WTC11 (cell line): Measurements from ENCODE around the gene SLC39A7.

Experiments
- CREB1 ChIP-seq: sonication (generic); formaldehyde crosslinking; IDR thresholded peaks from 2 replicates; pipeline ENCODE4 v1.8.0; 2023; ENCODE audit warnings: mild to moderate bottlenecking, missing genetic modification reagents
- ELF4 ChIP-seq: sonication (generic); formaldehyde crosslinking; IDR thresholded peaks from 2 replicates; pipeline ENCODE4 v1.8.1; 2022; ENCODE audit warnings: low read depth, mild to moderate bottlenecking, moderate library complexity, missing genetic modification reagents
- JUN ChIP-seq: sonication (generic); formaldehyde crosslinking; IDR thresholded peaks from 2 replicates; pipeline ENCODE4 v1.8.0; 2023; ENCODE audit warnings: mild to moderate bottlenecking, missing genetic modification reagents
- KAT7 ChIP-seq: sonication (generic); formaldehyde crosslinking; IDR thresholded peaks from 2 replicates; pipeline ENCODE4 v1.8.1; 2023; ENCODE audit warnings: missing genetic modification reagents, mild to moderate bottlenecking, borderline replicate concordance
- ZNF423 ChIP-seq: fragments of 250-450 bp; sonication (Bioruptor Pico); IDR thresholded peaks from 2 replicates; pipeline ENCODE4 v2.1.2; 2022; ENCODE audit warnings: mild to moderate bottlenecking, moderate library complexity
- TF ChIP-seq, protein P1 (sequence below): sonication (generic); formaldehyde crosslinking; IDR thresholded peaks from 2 replicates; pipeline ENCODE4 v1.8.1; 2022; ENCODE audit warnings: mild to moderate bottlenecking, moderate library complexity, missing genetic modification reagents
- TF ChIP-seq, protein P2 (sequence below): sonication (generic); formaldehyde crosslinking; IDR thresholded peaks from 2 replicates; pipeline ENCODE4 v1.8.1; 2023; ENCODE audit warnings: mild to moderate bottlenecking, missing genetic modification reagents
- TF ChIP-seq, protein P3 (sequence below): sonication (generic); formaldehyde crosslinking; IDR thresholded peaks from 2 replicates; pipeline ENCODE4 v1.8.0; 2022; ENCODE audit warnings: mild to moderate bottlenecking, missing genetic modification reagents
- TF ChIP-seq, protein P4 (sequence below): fragments of 200-600 bp; IDR thresholded peaks from 2 replicates; pipeline ENCODE4 v1.8.0; 2022; ENCODE audit warnings: antibody characterized with exemption
- TF ChIP-seq, protein P5 (sequence below): sonication (generic); formaldehyde crosslinking; IDR thresholded peaks from 2 replicates; pipeline ENCODE4 v1.8.1; 2023; ENCODE audit warnings: mild to moderate bottlenecking, missing genetic modification reagents
- TF ChIP-seq, protein P6 (sequence below): sonication (generic); formaldehyde crosslinking; IDR thresholded peaks from 2 replicates; pipeline ENCODE4 v1.8.0; 2022; ENCODE audit warnings: mild to moderate bottlenecking, missing genetic modification reagents
- TF ChIP-seq, protein P7 (sequence below): sonication (generic); formaldehyde crosslinking; IDR thresholded peaks from 2 replicates; pipeline ENCODE4 v1.8.1; 2023; ENCODE audit warnings: mild to moderate bottlenecking, missing genetic modification reagents, moderate library complexity
- TF ChIP-seq, protein P8 (sequence below): sonication (generic); formaldehyde crosslinking; IDR thresholded peaks from 2 replicates; pipeline ENCODE4 v1.8.0; 2023; ENCODE audit warnings: missing genetic modification reagents, mild to moderate bottlenecking, borderline replicate concordance
- TF ChIP-seq, protein P9 (sequence below): sonication (generic); formaldehyde crosslinking; IDR thresholded peaks from 2 replicates; pipeline ENCODE4 v1.8.1; 2022; ENCODE audit warnings: missing genetic modification reagents, borderline replicate concordance

DNA sequence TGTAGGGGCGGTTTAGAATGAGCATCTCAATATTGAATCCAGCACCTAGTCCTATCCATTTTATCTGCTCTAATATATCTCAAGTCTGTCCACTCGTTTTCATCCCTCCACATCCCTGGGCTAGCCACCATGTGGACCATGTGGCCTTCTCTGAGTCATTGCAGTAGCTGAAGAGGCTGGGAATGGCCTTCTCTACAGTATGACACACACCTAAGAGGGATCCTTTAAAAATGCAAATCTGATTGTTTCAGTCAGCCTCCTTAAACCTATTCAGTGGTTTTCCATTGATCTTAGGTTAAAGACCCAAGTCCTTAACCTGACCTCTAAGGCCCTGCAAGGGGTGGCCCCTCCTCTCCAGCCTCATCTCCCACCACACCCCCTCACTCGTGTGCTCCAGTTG, 17.0 kb downstream of the SLC39A7 start:
- no peak for TF ChIP-seq ZNF423 (CRISPR knock-in tag)
- TF ChIP-seq, protein P1, sequence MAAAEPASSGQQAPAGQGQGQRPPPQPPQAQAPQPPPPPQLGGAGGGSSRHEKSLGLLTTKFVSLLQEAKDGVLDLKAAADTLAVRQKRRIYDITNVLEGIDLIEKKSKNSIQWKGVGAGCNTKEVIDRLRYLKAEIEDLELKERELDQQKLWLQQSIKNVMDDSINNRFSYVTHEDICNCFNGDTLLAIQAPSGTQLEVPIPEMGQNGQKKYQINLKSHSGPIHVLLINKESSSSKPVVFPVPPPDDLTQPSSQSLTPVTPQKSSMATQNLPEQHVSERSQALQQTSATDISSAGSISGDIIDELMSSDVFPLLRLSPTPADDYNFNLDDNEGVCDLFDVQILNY (CRISPR knock-in tag) = no peak
- TF ChIP-seq, protein P2, sequence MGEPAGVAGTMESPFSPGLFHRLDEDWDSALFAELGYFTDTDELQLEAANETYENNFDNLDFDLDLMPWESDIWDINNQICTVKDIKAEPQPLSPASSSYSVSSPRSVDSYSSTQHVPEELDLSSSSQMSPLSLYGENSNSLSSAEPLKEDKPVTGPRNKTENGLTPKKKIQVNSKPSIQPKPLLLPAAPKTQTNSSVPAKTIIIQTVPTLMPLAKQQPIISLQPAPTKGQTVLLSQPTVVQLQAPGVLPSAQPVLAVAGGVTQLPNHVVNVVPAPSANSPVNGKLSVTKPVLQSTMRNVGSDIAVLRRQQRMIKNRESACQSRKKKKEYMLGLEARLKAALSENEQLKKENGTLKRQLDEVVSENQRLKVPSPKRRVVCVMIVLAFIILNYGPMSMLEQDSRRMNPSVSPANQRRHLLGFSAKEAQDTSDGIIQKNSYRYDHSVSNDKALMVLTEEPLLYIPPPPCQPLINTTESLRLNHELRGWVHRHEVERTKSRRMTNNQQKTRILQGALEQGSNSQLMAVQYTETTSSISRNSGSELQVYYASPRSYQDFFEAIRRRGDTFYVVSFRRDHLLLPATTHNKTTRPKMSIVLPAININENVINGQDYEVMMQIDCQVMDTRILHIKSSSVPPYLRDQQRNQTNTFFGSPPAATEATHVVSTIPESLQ (CRISPR knock-in tag) = no peak
- TF ChIP-seq, protein P3, sequence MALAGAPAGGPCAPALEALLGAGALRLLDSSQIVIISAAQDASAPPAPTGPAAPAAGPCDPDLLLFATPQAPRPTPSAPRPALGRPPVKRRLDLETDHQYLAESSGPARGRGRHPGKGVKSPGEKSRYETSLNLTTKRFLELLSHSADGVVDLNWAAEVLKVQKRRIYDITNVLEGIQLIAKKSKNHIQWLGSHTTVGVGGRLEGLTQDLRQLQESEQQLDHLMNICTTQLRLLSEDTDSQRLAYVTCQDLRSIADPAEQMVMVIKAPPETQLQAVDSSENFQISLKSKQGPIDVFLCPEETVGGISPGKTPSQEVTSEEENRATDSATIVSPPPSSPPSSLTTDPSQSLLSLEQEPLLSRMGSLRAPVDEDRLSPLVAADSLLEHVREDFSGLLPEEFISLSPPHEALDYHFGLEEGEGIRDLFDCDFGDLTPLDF = no peak
- TF ChIP-seq, protein P4, sequence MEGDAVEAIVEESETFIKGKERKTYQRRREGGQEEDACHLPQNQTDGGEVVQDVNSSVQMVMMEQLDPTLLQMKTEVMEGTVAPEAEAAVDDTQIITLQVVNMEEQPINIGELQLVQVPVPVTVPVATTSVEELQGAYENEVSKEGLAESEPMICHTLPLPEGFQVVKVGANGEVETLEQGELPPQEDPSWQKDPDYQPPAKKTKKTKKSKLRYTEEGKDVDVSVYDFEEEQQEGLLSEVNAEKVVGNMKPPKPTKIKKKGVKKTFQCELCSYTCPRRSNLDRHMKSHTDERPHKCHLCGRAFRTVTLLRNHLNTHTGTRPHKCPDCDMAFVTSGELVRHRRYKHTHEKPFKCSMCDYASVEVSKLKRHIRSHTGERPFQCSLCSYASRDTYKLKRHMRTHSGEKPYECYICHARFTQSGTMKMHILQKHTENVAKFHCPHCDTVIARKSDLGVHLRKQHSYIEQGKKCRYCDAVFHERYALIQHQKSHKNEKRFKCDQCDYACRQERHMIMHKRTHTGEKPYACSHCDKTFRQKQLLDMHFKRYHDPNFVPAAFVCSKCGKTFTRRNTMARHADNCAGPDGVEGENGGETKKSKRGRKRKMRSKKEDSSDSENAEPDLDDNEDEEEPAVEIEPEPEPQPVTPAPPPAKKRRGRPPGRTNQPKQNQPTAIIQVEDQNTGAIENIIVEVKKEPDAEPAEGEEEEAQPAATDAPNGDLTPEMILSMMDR = no peak
- TF ChIP-seq, protein P5, sequence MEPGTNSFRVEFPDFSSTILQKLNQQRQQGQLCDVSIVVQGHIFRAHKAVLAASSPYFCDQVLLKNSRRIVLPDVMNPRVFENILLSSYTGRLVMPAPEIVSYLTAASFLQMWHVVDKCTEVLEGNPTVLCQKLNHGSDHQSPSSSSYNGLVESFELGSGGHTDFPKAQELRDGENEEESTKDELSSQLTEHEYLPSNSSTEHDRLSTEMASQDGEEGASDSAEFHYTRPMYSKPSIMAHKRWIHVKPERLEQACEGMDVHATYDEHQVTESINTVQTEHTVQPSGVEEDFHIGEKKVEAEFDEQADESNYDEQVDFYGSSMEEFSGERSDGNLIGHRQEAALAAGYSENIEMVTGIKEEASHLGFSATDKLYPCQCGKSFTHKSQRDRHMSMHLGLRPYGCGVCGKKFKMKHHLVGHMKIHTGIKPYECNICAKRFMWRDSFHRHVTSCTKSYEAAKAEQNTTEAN (CRISPR knock-in tag) = no peak
- no peak for TF ChIP-seq JUN (CRISPR knock-in tag)
- TF ChIP-seq KAT7 (CRISPR knock-in tag) = no peak
- TF ChIP-seq, protein P6, sequence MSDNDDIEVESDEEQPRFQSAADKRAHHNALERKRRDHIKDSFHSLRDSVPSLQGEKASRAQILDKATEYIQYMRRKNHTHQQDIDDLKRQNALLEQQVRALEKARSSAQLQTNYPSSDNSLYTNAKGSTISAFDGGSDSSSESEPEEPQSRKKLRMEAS = no peak
- TF ChIP-seq ELF4 (CRISPR knock-in tag) = no peak
- TF ChIP-seq, protein P7, sequence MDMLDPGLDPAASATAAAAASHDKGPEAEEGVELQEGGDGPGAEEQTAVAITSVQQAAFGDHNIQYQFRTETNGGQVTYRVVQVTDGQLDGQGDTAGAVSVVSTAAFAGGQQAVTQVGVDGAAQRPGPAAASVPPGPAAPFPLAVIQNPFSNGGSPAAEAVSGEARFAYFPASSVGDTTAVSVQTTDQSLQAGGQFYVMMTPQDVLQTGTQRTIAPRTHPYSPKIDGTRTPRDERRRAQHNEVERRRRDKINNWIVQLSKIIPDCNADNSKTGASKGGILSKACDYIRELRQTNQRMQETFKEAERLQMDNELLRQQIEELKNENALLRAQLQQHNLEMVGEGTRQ (CRISPR knock-in tag) = no peak
- TF ChIP-seq, protein P8, sequence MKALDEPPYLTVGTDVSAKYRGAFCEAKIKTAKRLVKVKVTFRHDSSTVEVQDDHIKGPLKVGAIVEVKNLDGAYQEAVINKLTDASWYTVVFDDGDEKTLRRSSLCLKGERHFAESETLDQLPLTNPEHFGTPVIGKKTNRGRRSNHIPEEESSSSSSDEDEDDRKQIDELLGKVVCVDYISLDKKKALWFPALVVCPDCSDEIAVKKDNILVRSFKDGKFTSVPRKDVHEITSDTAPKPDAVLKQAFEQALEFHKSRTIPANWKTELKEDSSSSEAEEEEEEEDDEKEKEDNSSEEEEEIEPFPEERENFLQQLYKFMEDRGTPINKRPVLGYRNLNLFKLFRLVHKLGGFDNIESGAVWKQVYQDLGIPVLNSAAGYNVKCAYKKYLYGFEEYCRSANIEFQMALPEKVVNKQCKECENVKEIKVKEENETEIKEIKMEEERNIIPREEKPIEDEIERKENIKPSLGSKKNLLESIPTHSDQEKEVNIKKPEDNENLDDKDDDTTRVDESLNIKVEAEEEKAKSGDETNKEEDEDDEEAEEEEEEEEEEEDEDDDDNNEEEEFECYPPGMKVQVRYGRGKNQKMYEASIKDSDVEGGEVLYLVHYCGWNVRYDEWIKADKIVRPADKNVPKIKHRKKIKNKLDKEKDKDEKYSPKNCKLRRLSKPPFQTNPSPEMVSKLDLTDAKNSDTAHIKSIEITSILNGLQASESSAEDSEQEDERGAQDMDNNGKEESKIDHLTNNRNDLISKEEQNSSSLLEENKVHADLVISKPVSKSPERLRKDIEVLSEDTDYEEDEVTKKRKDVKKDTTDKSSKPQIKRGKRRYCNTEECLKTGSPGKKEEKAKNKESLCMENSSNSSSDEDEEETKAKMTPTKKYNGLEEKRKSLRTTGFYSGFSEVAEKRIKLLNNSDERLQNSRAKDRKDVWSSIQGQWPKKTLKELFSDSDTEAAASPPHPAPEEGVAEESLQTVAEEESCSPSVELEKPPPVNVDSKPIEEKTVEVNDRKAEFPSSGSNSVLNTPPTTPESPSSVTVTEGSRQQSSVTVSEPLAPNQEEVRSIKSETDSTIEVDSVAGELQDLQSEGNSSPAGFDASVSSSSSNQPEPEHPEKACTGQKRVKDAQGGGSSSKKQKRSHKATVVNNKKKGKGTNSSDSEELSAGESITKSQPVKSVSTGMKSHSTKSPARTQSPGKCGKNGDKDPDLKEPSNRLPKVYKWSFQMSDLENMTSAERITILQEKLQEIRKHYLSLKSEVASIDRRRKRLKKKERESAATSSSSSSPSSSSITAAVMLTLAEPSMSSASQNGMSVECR (CRISPR knock-in tag) = no peak
- TF ChIP-seq CREB1 (CRISPR knock-in tag) = no peak
- TF ChIP-seq, protein P9, sequence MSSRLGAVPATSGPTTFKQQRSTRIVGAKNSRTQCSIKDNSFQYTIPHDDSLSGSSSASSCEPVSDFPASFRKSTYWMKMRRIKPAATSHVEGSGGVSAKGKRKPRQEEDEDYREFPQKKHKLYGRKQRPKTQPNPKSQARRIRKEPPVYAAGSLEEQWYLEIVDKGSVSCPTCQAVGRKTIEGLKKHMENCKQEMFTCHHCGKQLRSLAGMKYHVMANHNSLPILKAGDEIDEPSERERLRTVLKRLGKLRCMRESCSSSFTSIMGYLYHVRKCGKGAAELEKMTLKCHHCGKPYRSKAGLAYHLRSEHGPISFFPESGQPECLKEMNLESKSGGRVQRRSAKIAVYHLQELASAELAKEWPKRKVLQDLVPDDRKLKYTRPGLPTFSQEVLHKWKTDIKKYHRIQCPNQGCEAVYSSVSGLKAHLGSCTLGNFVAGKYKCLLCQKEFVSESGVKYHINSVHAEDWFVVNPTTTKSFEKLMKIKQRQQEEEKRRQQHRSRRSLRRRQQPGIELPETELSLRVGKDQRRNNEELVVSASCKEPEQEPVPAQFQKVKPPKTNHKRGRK (CRISPR knock-in tag) = no peak
